Pancreas (tissue), 10 donors: ENCODE measurements around the gene C13orf42. TPM values are rescaled to one million over a fixed set of nuclear protein-coding genes. Genes with fewer than 3 reads are reported as not detected.

Source experiments
- ATAC-seq, 4 donors: fragments of 200-7000 bp; cut with Tn5 transposase; one replicate each; pipeline versions ENCODE4 v1.8.0 to v1.9.1; 2020; ENCODE audit warnings: mild to moderate bottlenecking in 4 of 4, moderate library complexity in 4 of 4
- DNase-seq, 6 donors: peaks; one replicate each; pipeline ENCODE4 v3.0.0-alpha.2; 2020
- FAIRE-seq: peaks from 2 replicates; lab custom pipeline; 2012; peaks lifted over from hg19 to GRCh38; lab: Jason Lieb, UNC
- H3K27ac ChIP-seq, 4 donors: fragments of 200-600 bp; sonication (generic); 1 replicate in 3 of 4; 2 replicates in 1 of 4; pipeline versions ENCODE4 v1.5.0 to v1.8.0; 2020
- H3K27me3 ChIP-seq, 4 donors: fragments of 200-600 bp; one replicate each; pipeline ENCODE4 v1.8.0; 2021
- H3K36me3 ChIP-seq, 3 donors: fragments of 200-600 bp; sonication (generic) in 1 of 3; one replicate each; pipeline versions ENCODE4 v1.5.0 to v1.8.0; 2020 to 2021
- H3K4me1 ChIP-seq, 3 donors: fragments of 200-600 bp; one replicate each; pipeline ENCODE4 v1.8.0; 2021
- H3K4me3 ChIP-seq, 4 donors: fragments of 200-600 bp; sonication (generic) in 2 of 4; one replicate each; pipeline versions ENCODE4 v1.5.0 to v1.8.0; 2020 to 2021
- H3K9me3 ChIP-seq, 4 donors: fragments of 200-600 bp; one replicate each; pipeline ENCODE4 v1.8.0; 2021
- CTCF ChIP-seq, 4 donors: fragments of 200-600 bp; sonication (generic) in 3 of 4; IDR thresholded peaks; one replicate each; pipeline versions ENCODE4 v1.5.0 to v1.8.0; 2021; ENCODE audit warnings: antibody characterized with exemption in 4 of 4
- WGBS, 2 donors: extraction: QIAGEN DNeasy Blood & Tissue Kit; methylation state at CpG; one replicate each; pipeline ENCODE4 v1.1.7; 2013; 5-methylcytosine and 5-hydroxymethylcytosine counted together
- intact Hi-C, 3 donors: fragments of 100-400 bp; cut with DNase I; formaldehyde crosslinking; loops; one replicate each; pipeline versions ENCODE4 v1.11.1 to v1.14.2; 2022
- polyA plus RNA-seq, 2 donors: library from polyadenylated mRNA; stranded (reverse); fragments of 200-250 nt; gene quantifications; one replicate each; pipeline ENCODE4 v1.2.3, GENCODE V29; 2013
- total RNA-seq, 6 donors: library from RNA; stranded (reverse); fragmentation: NEBNext Ultra II Directional in 4 of 6; extraction: Animal tissue kit (Norgen Biotek cat#: 25700) in 4 of 6; gene quantifications; one replicate each; pipeline versions ENCODE4 v1.2.1 to v1.2.4, GENCODE V29; 2021 to 2023
- donor health status: healthy with polysubstance abuse.
- donor health status: DM: no; HTN: no; CAD: no; lungs with moderate emphysema.
- donor health status: DM: no; HTN: no; CAD: no.
- donor health status: control.
- donor health status: control.
- donor health status: Bipolar disorder and iron deficiency.
- donor health status: DM: yes; HTN: yes; CAD: no.
- donor health status: DM: no; HTN: no; CAD: no.
- donor health status: DM: no; HTN: no; CAD: no.
- donor health status: DM: yes; HTN: yes; CAD: no.

Gene C13orf42
- total and polyA plus RNA-seq, 8 donors, result not detected

GRCh38 chr13:51070005-51070649 is 40.9 kb downstream of the C13orf42 start:
- intact Hi-C loops, result no loop called here
- Histone ChIP-seq H3K27ac (no peak overlapping the region), H3K27me3 (no peaks in the 10 kb centered on the region), H3K4me1 (no peaks in the 10 kb centered on the region), H3K4me3 (no peak overlapping the region), H3K9me3 (no peaks in the 10 kb centered on the region), H3K36me3 (no peaks in the 10 kb centered on the region)
- TF ChIP-seq CTCF (IDR thresholded peaks at IDR 0.05), result peak; percentile 86 to 97 (median 94)
- WGBS, 2 donors, result 3 to 5% methylated on average over 11 of the region's 11 CpGs
- FAIRE-seq, result no peak
- peak; percentile 95 to 99 (median 97) for ATAC-seq
- DNase-seq, result peak; percentile 54 to 94 (median 80)

- WGBS, 2 donors, result 51 to 56% methylated on average over 5 of the region's 5 CpGs
- no peaks in the 10 kb centered on the region for H3K4me1 ChIP-seq
- FAIRE-seq (no peak), ATAC-seq (no peak), DNase-seq (no peak)
- TF ChIP-seq CTCF (IDR thresholded peaks at IDR 0.05), result no peak
- no peaks in the 10 kb centered on the region for H3K27me3 ChIP-seq
- H3K9me3 ChIP-seq, result no peaks in the 10 kb centered on the region
- intact Hi-C loops, result no loop called here
- H3K36me3 ChIP-seq, result no peaks in the 10 kb centered on the region
- no peak overlapping the region for H3K4me3 ChIP-seq
- no peak overlapping the region for H3K27ac ChIP-seq
Measured at GRCh38 chr13:51068501-51068900, 42.6 kb downstream of the C13orf42 start.

DNA sequence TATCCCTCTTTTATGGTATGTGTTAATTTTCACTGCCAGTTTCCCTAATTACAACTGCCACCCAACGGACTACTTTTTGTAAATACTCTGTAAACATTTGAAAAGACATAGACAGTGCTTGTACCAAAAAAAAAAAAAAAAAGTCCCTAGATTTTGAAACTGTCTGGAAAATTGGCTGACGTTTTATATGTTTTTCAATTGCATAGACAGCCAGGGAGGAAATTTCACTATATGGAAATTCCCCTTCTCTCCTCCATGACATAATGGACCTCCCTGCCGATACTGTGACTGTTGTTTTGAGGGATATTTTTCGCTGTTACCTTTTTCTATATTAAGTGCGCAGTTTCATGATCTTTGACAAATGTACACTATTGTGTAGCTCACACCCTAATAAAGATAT is 43.4 kb downstream of the C13orf42 start:
- DNase-seq (no peak), ATAC-seq (no peak), FAIRE-seq (no peak)
- no peaks in the 10 kb centered on the region for H3K27me3 ChIP-seq
- no peak overlapping the region for H3K27ac ChIP-seq
- H3K36me3 ChIP-seq, result no peaks in the 10 kb centered on the region
- no peaks in the 10 kb centered on the region for H3K4me1 ChIP-seq
- no peak for TF ChIP-seq CTCF (IDR thresholded peaks at IDR 0.05)
- intact Hi-C loops, result no loop called here
- H3K4me3 ChIP-seq, result no peak overlapping the region
- 67 to 72% methylated on average over 5 of the region's 5 CpGs for WGBS, 2 donors
- no peaks in the 10 kb centered on the region for H3K9me3 ChIP-seq

GRCh38 chr13:51067210-51067701 is 43.8 kb downstream of the C13orf42 start:
- H3K27me3 ChIP-seq, result no peaks in the 10 kb centered on the region
- no peaks in the 10 kb centered on the region for H3K9me3 ChIP-seq
- intact Hi-C loops, result no loop called here
- H3K4me3 ChIP-seq, result no peak overlapping the region
- FAIRE-seq (no peak), DNase-seq (no peak), ATAC-seq (no peak)
- no peaks in the 10 kb centered on the region for H3K4me1 ChIP-seq
- 50 to 51% methylated on average over 9 of the region's 9 CpGs for WGBS, 2 donors
- no peak for TF ChIP-seq CTCF (IDR thresholded peaks at IDR 0.05)
- no peaks in the 10 kb centered on the region for H3K36me3 ChIP-seq
- H3K27ac ChIP-seq, result no peak overlapping the region

DNA sequence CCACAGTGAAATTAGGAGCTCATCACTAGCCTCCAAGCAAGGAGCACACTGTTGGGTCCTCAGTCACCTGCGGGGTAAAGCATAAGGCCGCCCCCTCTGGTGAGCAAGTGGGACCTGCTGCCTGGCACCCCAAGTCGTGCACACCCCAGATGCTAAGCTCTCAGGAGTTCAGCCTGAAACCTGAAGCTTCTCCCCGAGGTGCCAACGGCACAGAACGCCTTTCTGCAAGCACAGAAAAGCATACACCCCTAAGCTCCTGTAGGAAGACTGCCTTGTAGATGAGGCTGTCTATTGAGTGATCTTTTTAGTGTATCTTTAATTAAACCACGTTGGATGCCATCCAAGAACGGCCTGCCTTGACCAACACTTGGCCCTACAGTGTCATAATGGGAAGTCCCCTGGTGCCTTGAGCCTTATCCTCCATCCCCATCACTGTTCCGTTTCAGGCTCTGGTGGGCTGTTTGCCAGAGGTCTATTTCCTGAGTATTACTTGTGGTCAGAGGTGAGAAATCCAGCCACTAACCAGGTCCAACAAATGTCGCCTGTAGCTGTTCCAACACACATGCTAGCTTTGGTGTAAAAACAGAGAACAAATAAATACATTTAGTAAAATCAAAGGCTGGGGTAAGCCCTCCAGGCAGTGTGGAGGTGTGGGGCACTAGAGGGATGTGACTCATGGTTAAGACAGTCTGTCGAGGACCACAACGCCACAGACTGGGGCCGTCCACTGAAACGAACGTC is 44.8 kb downstream of the C13orf42 start:
- Histone ChIP-seq H3K4me1 (no peaks in the 10 kb centered on the region), H3K9me3 (no peaks in the 10 kb centered on the region), H3K4me3 (no peak overlapping the region), H3K27ac (no peak overlapping the region), H3K27me3 (no peaks in the 10 kb centered on the region), H3K36me3 (no peaks in the 10 kb centered on the region)
- DNase-seq, result no peak
- ATAC-seq, result no peak
- FAIRE-seq, result no peak
- no peak for TF ChIP-seq CTCF (IDR thresholded peaks at IDR 0.05)
- intact Hi-C loops, result no loop called here
- 50 to 61% methylated on average over 15 of the region's 15 CpGs for WGBS, 2 donors
